ENCODE results near the gene PTAFR. TPM values are rescaled to one million over a fixed set of nuclear protein-coding genes. Genes with fewer than 3 reads are reported as not detected.

Gene PTAFR
- total RNA-seq, 1 experiment from 2014 or later, result 1.3 TPM

GRCh38 chr1:28163496-28164161 is 12.9 kb downstream of the PTAFR start:
- H2AFZ ChIP-seq (ENCODE audit: low read depth, low read length, poor library complexity, severe bottlenecking), result no peak overlapping the region
- intact Hi-C loops (cut with micrococcal nuclease), result no loop called here
- no peaks in the 10 kb centered on the region for H3K27me3 ChIP-seq (ENCODE audit: insufficient read depth, low read length)
- H3K9ac ChIP-seq (ENCODE audit: low read length), result no peak overlapping the region
- RAD21 ChIA-PET (ENCODE audit: low non-redundant PET in 1 of 2, low total read pairs in 2 of 2, uncharacterized antibody in 2 of 2, unreplicated experiment in 2 of 2), result no interaction called here
- H3K27ac ChIP-seq (ENCODE audit: low read depth, low read length), result no peak overlapping the region
- H3K9me2 ChIP-seq (ENCODE audit: insufficient read depth), result no peaks in the 10 kb centered on the region
- H3K4me1 ChIP-seq (ENCODE audit: control insufficient read depth in 1 of 2, insufficient read depth in 2 of 2, low read length in 2 of 2), result no peaks in the 10 kb centered on the region
- POLR2A ChIA-PET, result no interaction called here
- no peaks in the 10 kb centered on the region for H3K79me2 ChIP-seq (ENCODE audit: insufficient read depth, low read length)
- TF ChIP-seq ATF3 (IDR thresholded peaks at IDR 0.05) (no peak), CTCF (IDR thresholded peaks at IDR 0.05 in 2 of 3, conservative IDR thresholded peaks at IDR 0.05 in 1 of 3; ENCODE audit: borderline replicate concordance in 1 of 3, insufficient read depth in 1 of 3, low read depth in 2 of 3, low read length in 2 of 3) (no peak), RAD21 (IDR thresholded peaks at IDR 0.05; ENCODE audit: low read depth) (no peak), SRF (IDR thresholded peaks at IDR 0.05; ENCODE audit: low read depth) (no peak)
- BruUV-seq (replicated peaks), result no TSS peak
- CTCF ChIA-PET, result no interaction called here
- H4K20me1 ChIP-seq (ENCODE audit: insufficient read depth), result no peaks in the 10 kb centered on the region
- no peak overlapping the region for H3K4me2 ChIP-seq (ENCODE audit: low read length)
- ATAC-seq (no peak), DNase-seq (ENCODE audit: low read depth, low spot score) (no peak)
- no peaks in the 10 kb centered on the region for H3K9me3 ChIP-seq (ENCODE audit: control insufficient read depth in 1 of 2, insufficient read depth in 1 of 2, low read depth in 1 of 2, low read length in 2 of 2)
- no peak overlapping the region for H3K4me3 ChIP-seq (replicated peaks in 1 of 2; ENCODE audit: low read depth in 1 of 2, low read length in 2 of 2)
- H3K36me3 ChIP-seq (ENCODE audit: control insufficient read depth in 1 of 2, insufficient read depth in 2 of 2, low read length in 2 of 2), result no peaks in the 10 kb centered on the region

GRCh38 chr1:28162151-28162550 is 14.3 kb downstream of the PTAFR start:
- no peak overlapping the region for H2AFZ ChIP-seq (ENCODE audit: low read depth, low read length, poor library complexity, severe bottlenecking)
- no TSS peak for BruUV-seq (replicated peaks)
- ChIA-PET CTCF (no interaction called here), POLR2A (no interaction called here), RAD21 (ENCODE audit: low non-redundant PET in 1 of 2, low total read pairs in 2 of 2, uncharacterized antibody in 2 of 2, unreplicated experiment in 2 of 2) (no interaction called here)
- no peaks in the 10 kb centered on the region for H3K9me3 ChIP-seq (ENCODE audit: control insufficient read depth in 1 of 2, insufficient read depth in 1 of 2, low read depth in 1 of 2, low read length in 2 of 2)
- no peaks in the 10 kb centered on the region for H4K20me1 ChIP-seq (ENCODE audit: insufficient read depth)
- H3K4me3 ChIP-seq (replicated peaks in 1 of 2; ENCODE audit: low read depth in 1 of 2, low read length in 2 of 2), result no peak overlapping the region
- no peaks in the 10 kb centered on the region for H3K79me2 ChIP-seq (ENCODE audit: insufficient read depth, low read length)
- H3K27me3 ChIP-seq (ENCODE audit: insufficient read depth, low read length), result no peaks in the 10 kb centered on the region
- DNase-seq (ENCODE audit: low read depth, low spot score) (no peak), ATAC-seq (no peak)
- intact Hi-C loops (cut with micrococcal nuclease), result no loop called here
- no peaks in the 10 kb centered on the region for H3K36me3 ChIP-seq (ENCODE audit: control insufficient read depth in 1 of 2, insufficient read depth in 2 of 2, low read length in 2 of 2)
- H3K9ac ChIP-seq (ENCODE audit: low read length), result no peak overlapping the region
- no peak overlapping the region for H3K27ac ChIP-seq (ENCODE audit: low read depth, low read length)
- H3K9me2 ChIP-seq (ENCODE audit: insufficient read depth), result no peaks in the 10 kb centered on the region
- no peak overlapping the region for H3K4me2 ChIP-seq (ENCODE audit: low read length)
- H3K4me1 ChIP-seq (ENCODE audit: control insufficient read depth in 1 of 2, insufficient read depth in 2 of 2, low read length in 2 of 2), result no peaks in the 10 kb centered on the region
- TF ChIP-seq ELF1 (IDR thresholded peaks at IDR 0.05; ENCODE audit: borderline replicate concordance, low read depth) (no peak), JUND (IDR thresholded peaks at IDR 0.05) (no peak), YY1 (IDR thresholded peaks at IDR 0.05; ENCODE audit: extremely low read depth, insufficient replicate concordance, low read depth, low read length) (no peak), FOSL1 (IDR thresholded peaks at IDR 0.05; ENCODE audit: low read depth) (no peak), SIN3A (IDR thresholded peaks at IDR 0.05; ENCODE audit: low read depth) (no peak), EZH2phosphoT487 (IDR thresholded peaks at IDR 0.05; ENCODE audit: borderline replicate concordance) (no peak), CTCF (IDR thresholded peaks at IDR 0.05 in 2 of 3, conservative IDR thresholded peaks at IDR 0.05 in 1 of 3; ENCODE audit: borderline replicate concordance in 1 of 3, insufficient read depth in 1 of 3, low read depth in 2 of 3, low read length in 2 of 3) (no peak), ZNF274 (IDR thresholded peaks at IDR 0.05; ENCODE audit: low read depth, low read length) (no peak), SRF (IDR thresholded peaks at IDR 0.05; ENCODE audit: low read depth) (no peak), MAX (IDR thresholded peaks at IDR 0.05) (no peak), SP1 (IDR thresholded peaks at IDR 0.05; ENCODE audit: low read depth) (no peak), CEBPB (IDR thresholded peaks at IDR 0.05; ENCODE audit: low read depth) (no peak), EGR1 (IDR thresholded peaks at IDR 0.05; ENCODE audit: low read depth) (no peak), CBX3 (IDR thresholded peaks at IDR 0.05; ENCODE audit: low read depth) (no peak)

Data from HCT116 (cell line).